ENCODE results near the gene SLC2A10.

Gene SLC2A10

DNA sequence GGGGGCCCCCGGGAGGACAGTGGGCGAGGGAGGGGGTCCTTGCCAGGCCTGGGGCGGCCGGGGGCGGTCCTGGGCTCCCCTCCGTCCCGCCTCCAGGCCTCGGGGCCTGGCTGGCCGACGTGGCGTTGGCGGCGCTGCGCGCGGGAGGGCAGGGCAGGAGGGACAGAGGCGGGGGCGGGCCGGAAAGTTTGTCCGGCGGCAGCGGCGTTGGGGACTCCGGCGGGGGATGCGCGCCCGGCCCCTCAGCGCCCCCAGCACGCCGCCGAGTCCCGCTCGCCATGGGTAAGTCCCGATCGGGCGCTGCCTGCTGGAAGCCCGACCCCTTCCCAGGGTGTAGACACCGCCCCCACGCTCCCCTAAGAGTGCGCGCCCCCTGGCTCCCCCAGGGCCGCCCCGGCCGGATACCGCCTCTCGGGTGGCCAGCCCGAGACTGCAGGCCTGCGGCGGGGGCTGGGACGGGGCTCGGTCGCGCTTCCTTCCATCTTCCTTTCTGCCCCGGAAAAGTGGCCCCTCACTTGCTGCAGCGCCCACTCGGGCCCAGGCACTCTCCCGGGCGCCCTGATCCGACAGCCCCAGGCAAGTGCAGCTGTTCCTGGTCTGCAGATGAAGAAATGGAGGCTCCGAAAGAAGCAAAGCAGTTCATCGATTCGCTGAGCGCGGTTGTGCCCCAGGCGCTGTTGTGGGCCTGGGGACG, at the start of gene SLC2A10:
TSS of gene SLC2A10 (plus strand) at position 191 of the 694 bp plus-strand sequence. CDS start at position 279, 88 bp downstream.
- peak within 1 kb of the TSS; percentile 97 for H3K4me3 ChIP-seq (ENCODE audit: low read depth, low read length)
- H3K36me3 ChIP-seq (ENCODE audit: insufficient read depth, low read length), result 0 out of 2 replicates have a peak, but pooled peaks cover 5% of the 10 kb centered on the region
- peaks cover 16% of the 10 kb centered on the region for H3K4me1 ChIP-seq (ENCODE audit: control insufficient read depth, insufficient read depth, low read length, unreplicated experiment)
- peak within 1 kb of the TSS; percentile 0; the same call in 1 of the 2 replicates for H3K27ac ChIP-seq (ENCODE audit: low read depth, low read length)
- H3K79me2 ChIP-seq (ENCODE audit: control insufficient read depth, insufficient read depth, low read length, unreplicated experiment), result peaks cover 25% of the 10 kb centered on the region
- H3K27me3 ChIP-seq (ENCODE audit: insufficient read depth, low read length), result no peaks in the 10 kb centered on the region
- peak within 1 kb of the TSS; percentile 97 for H2AFZ ChIP-seq (ENCODE audit: low read length, unreplicated experiment)

DNA sequence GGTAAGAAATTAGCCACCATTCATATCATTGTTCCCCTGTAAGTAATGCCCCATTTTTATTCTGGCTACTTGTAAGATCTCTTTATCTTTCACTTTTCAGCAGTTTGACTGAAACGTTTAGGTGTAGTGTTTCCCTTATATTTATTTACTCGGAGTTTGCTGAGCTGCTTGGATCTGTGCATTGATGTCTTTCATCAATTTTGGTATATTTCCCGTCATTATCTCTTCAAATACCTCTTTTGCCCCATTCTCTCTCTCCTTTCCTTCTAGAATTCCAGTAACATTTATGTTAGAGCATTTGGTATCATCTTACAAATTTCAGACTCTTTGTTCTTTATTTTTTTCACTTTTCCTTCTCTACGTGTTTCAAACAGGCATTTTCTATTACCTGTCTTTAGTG, 49.0 kb upstream of the SLC2A10 start:
- Histone ChIP-seq H3K27ac (ENCODE audit: low read depth, low read length) (no peak overlapping the region), H3K79me2 (ENCODE audit: control insufficient read depth, insufficient read depth, low read length, unreplicated experiment) (no peaks in the 10 kb centered on the region), H2AFZ (ENCODE audit: low read length, unreplicated experiment) (no peak overlapping the region)

DNA sequence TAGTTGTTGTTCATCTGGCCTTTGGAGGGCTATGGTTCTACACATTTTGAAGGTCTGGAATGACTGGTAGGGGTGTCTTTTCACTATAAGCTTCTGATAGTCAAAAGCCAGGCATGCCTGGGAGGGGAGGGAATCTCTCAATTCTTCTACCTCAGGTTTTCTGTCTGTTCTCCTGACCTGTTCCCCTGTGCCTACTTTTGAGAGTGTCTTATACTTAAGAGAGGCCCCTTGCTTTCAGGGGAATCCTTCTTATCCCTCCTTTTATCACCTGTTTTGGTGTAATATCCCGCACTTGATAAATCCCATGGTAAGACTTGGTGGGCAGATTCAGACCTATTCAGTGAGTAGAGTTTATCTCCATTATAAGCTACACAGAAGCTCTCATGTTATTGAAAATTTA, 47.8 kb upstream of the SLC2A10 start:
- no peak overlapping the region for H3K27ac ChIP-seq (ENCODE audit: low read depth, low read length)
- H3K4me3 ChIP-seq (ENCODE audit: low read depth, low read length), result no peak overlapping the region
- H3K36me3 ChIP-seq (ENCODE audit: insufficient read depth, low read length), result no peaks in the 10 kb centered on the region
- no peak overlapping the region for H2AFZ ChIP-seq (ENCODE audit: low read length, unreplicated experiment)
- H3K27me3 ChIP-seq (ENCODE audit: insufficient read depth, low read length), result peaks cover 15% of the 10 kb centered on the region; the same call in 1 of the 2 replicates
- H3K4me1 ChIP-seq (ENCODE audit: control insufficient read depth, insufficient read depth, low read length, unreplicated experiment), result no peaks in the 10 kb centered on the region
- H3K79me2 ChIP-seq (ENCODE audit: control insufficient read depth, insufficient read depth, low read length, unreplicated experiment), result no peaks in the 10 kb centered on the region

More for the DNA sequence above, 49.0 kb upstream of the SLC2A10 start:
- Histone ChIP-seq H3K27me3 (ENCODE audit: insufficient read depth, low read length) (peaks cover 15% of the 10 kb centered on the region; the same call in 1 of the 2 replicates), H3K4me1 (ENCODE audit: control insufficient read depth, insufficient read depth, low read length, unreplicated experiment) (no peaks in the 10 kb centered on the region), H3K36me3 (ENCODE audit: insufficient read depth, low read length) (no peaks in the 10 kb centered on the region), H3K4me3 (ENCODE audit: low read depth, low read length) (no peak overlapping the region)

GRCh38 chr20:46663531-46663930, 45.9 kb upstream of the SLC2A10 start:
- Histone ChIP-seq H3K36me3 (ENCODE audit: insufficient read depth, low read length) (no peaks in the 10 kb centered on the region), H3K27ac (ENCODE audit: low read depth, low read length) (no peak overlapping the region), H3K4me1 (ENCODE audit: control insufficient read depth, insufficient read depth, low read length, unreplicated experiment) (no peaks in the 10 kb centered on the region), H3K27me3 (ENCODE audit: insufficient read depth, low read length) (peaks cover 15% of the 10 kb centered on the region; the same call in 1 of the 2 replicates), H3K79me2 (ENCODE audit: control insufficient read depth, insufficient read depth, low read length, unreplicated experiment) (no peaks in the 10 kb centered on the region), H2AFZ (ENCODE audit: low read length, unreplicated experiment) (no peak overlapping the region), H3K4me3 (ENCODE audit: low read depth, low read length) (no peak overlapping the region)

DNA sequence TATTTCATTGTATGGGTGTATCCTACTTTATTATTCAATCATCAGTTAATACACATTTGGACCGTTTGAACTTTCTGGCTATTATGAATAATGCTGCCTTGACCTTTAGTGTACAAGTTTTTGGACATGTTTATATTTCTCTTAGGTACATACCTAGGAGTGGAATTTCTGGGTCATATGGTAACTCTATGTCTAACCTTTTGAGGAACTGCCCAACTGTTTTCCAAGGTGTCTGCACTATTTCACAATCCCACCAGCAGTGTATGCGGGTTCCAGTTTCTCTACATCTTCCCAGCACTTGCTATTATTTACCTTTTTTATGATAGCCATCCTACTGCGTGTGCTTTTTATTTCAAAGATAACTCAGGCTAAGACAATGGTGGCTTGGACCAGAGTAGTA, 43.8 kb upstream of the SLC2A10 start:
- H3K27ac ChIP-seq (ENCODE audit: low read depth, low read length), result no peak overlapping the region

GRCh38 chr20:46666306-46666705, 43.1 kb upstream of the SLC2A10 start:
- Histone ChIP-seq H3K4me3 (ENCODE audit: low read depth, low read length) (no peak overlapping the region), H3K36me3 (ENCODE audit: insufficient read depth, low read length) (no peaks in the 10 kb centered on the region), H3K27ac (ENCODE audit: low read depth, low read length) (no peak overlapping the region), H2AFZ (ENCODE audit: low read length, unreplicated experiment) (no peak overlapping the region), H3K4me1 (ENCODE audit: control insufficient read depth, insufficient read depth, low read length, unreplicated experiment) (no peaks in the 10 kb centered on the region), H3K79me2 (ENCODE audit: control insufficient read depth, insufficient read depth, low read length, unreplicated experiment) (no peaks in the 10 kb centered on the region), H3K27me3 (ENCODE audit: insufficient read depth, low read length) (peaks cover 8% of the 10 kb centered on the region; the same call in 1 of the 2 replicates)

More for the DNA sequence above, 43.8 kb upstream of the SLC2A10 start:
- Histone ChIP-seq H3K4me3 (ENCODE audit: low read depth, low read length) (no peak overlapping the region), H3K79me2 (ENCODE audit: control insufficient read depth, insufficient read depth, low read length, unreplicated experiment) (no peaks in the 10 kb centered on the region), H3K4me1 (ENCODE audit: control insufficient read depth, insufficient read depth, low read length, unreplicated experiment) (no peaks in the 10 kb centered on the region), H3K36me3 (ENCODE audit: insufficient read depth, low read length) (no peaks in the 10 kb centered on the region), H2AFZ (ENCODE audit: low read length, unreplicated experiment) (no peak overlapping the region), H3K27me3 (ENCODE audit: insufficient read depth, low read length) (peaks cover 10% of the 10 kb centered on the region; the same call in 1 of the 2 replicates)

- no peaks in the 10 kb centered on the region for H3K36me3 ChIP-seq (ENCODE audit: insufficient read depth, low read length)
- no peaks in the 10 kb centered on the region for H3K79me2 ChIP-seq (ENCODE audit: control insufficient read depth, insufficient read depth, low read length, unreplicated experiment)
- H3K27ac ChIP-seq (ENCODE audit: low read depth, low read length), result no peak overlapping the region
- H3K4me1 ChIP-seq (ENCODE audit: control insufficient read depth, insufficient read depth, low read length, unreplicated experiment), result no peaks in the 10 kb centered on the region
- no peak overlapping the region for H2AFZ ChIP-seq (ENCODE audit: low read length, unreplicated experiment)
- peaks cover 5% of the 10 kb centered on the region; the same call in 1 of the 2 replicates for H3K27me3 ChIP-seq (ENCODE audit: insufficient read depth, low read length)
- H3K4me3 ChIP-seq (ENCODE audit: low read depth, low read length), result no peak overlapping the region
Measured at GRCh38 chr20:46666818-46667515, 42.5 kb upstream of the SLC2A10 start.

GRCh38 chr20:46670228-46670584, 39.2 kb upstream of the SLC2A10 start:
- Histone ChIP-seq H3K4me1 (ENCODE audit: control insufficient read depth, insufficient read depth, low read length, unreplicated experiment) (no peaks in the 10 kb centered on the region), H3K79me2 (ENCODE audit: control insufficient read depth, insufficient read depth, low read length, unreplicated experiment) (no peaks in the 10 kb centered on the region), H3K27ac (ENCODE audit: low read depth, low read length) (no peak overlapping the region), H3K36me3 (ENCODE audit: insufficient read depth, low read length) (no peaks in the 10 kb centered on the region), H3K27me3 (ENCODE audit: insufficient read depth, low read length) (no peaks in the 10 kb centered on the region; the same call in 1 of the 2 replicates), H2AFZ (ENCODE audit: low read length, unreplicated experiment) (no peak overlapping the region), H3K4me3 (ENCODE audit: low read depth, low read length) (no peak overlapping the region)

- H3K4me3 ChIP-seq (ENCODE audit: low read depth, low read length), result no peak overlapping the region
- H3K36me3 ChIP-seq (ENCODE audit: insufficient read depth, low read length), result no peaks in the 10 kb centered on the region
- H2AFZ ChIP-seq (ENCODE audit: low read length, unreplicated experiment), result no peak overlapping the region
- H3K4me1 ChIP-seq (ENCODE audit: control insufficient read depth, insufficient read depth, low read length, unreplicated experiment), result no peaks in the 10 kb centered on the region
- no peak overlapping the region for H3K27ac ChIP-seq (ENCODE audit: low read depth, low read length)
- H3K27me3 ChIP-seq (ENCODE audit: insufficient read depth, low read length), result no peaks in the 10 kb centered on the region; the same call in 1 of the 2 replicates
- H3K79me2 ChIP-seq (ENCODE audit: control insufficient read depth, insufficient read depth, low read length, unreplicated experiment), result no peaks in the 10 kb centered on the region
Measured at GRCh38 chr20:46670585-46671584, 38.6 kb upstream of the SLC2A10 start.

- H3K27ac ChIP-seq (ENCODE audit: low read depth, low read length), result no peak overlapping the region
- no peak overlapping the region for H3K4me3 ChIP-seq (ENCODE audit: low read depth, low read length)
- no peaks in the 10 kb centered on the region for H3K36me3 ChIP-seq (ENCODE audit: insufficient read depth, low read length)
- H2AFZ ChIP-seq (ENCODE audit: low read length, unreplicated experiment), result no peak overlapping the region
- no peaks in the 10 kb centered on the region; the same call in 1 of the 2 replicates for H3K27me3 ChIP-seq (ENCODE audit: insufficient read depth, low read length)
- H3K79me2 ChIP-seq (ENCODE audit: control insufficient read depth, insufficient read depth, low read length, unreplicated experiment), result no peaks in the 10 kb centered on the region
- no peaks in the 10 kb centered on the region for H3K4me1 ChIP-seq (ENCODE audit: control insufficient read depth, insufficient read depth, low read length, unreplicated experiment)
Measured at GRCh38 chr20:46671866-46672542, 37.4 kb upstream of the SLC2A10 start.
